ENCODE data around the gene IRAG1.

DNA sequence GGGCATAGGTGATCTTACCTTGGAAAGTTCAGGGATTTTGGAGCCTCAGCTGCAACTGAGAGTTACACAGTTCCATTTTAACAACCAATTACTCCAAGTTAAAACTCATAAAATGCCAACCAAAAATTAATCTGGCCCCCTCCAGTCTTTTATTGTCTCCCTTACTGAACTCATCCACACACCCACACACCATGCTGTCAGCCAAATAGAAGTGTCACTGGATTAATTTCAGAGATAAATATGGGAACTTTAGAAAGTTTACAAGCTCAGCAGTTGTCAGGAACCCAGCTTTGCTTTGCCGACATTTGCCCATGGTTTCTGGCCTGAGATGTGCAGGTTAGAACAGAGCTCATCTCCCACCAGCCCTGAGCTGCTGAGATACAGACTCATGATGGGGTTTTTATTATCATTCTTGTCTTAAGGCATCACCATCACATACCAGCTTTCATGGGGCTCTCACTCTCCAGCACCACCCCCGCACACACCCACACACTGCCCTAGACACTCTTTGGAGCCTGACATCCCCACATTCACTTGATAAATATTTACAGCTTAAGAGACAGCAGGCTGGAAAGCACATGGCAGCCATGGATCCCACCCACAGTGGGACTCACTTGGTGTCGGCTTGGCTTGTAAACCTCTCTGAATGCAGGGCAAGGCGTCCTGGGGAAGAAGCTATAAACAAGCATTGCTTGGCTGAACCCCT is 33.7 kb upstream of the IRAG1 start:
- TF ChIP-seq POLR2A (IDR thresholded peaks at IDR 0.05) = no peak
- TF ChIP-seq, protein P1, sequence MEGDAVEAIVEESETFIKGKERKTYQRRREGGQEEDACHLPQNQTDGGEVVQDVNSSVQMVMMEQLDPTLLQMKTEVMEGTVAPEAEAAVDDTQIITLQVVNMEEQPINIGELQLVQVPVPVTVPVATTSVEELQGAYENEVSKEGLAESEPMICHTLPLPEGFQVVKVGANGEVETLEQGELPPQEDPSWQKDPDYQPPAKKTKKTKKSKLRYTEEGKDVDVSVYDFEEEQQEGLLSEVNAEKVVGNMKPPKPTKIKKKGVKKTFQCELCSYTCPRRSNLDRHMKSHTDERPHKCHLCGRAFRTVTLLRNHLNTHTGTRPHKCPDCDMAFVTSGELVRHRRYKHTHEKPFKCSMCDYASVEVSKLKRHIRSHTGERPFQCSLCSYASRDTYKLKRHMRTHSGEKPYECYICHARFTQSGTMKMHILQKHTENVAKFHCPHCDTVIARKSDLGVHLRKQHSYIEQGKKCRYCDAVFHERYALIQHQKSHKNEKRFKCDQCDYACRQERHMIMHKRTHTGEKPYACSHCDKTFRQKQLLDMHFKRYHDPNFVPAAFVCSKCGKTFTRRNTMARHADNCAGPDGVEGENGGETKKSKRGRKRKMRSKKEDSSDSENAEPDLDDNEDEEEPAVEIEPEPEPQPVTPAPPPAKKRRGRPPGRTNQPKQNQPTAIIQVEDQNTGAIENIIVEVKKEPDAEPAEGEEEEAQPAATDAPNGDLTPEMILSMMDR (IDR thresholded peaks at IDR 0.05) = no peak

Measured in lower leg skin (tissue), 3 donors.